ENCODE results near the gene IP6K3. TPM values are rescaled to one million over a fixed set of nuclear protein-coding genes. Genes with fewer than 3 reads are reported as not detected.

Gene IP6K3
- total and polyA plus RNA-seq, 2 donors (not counting 1 experiment from before 2014, with no cell fraction given), result not detected

DNA sequence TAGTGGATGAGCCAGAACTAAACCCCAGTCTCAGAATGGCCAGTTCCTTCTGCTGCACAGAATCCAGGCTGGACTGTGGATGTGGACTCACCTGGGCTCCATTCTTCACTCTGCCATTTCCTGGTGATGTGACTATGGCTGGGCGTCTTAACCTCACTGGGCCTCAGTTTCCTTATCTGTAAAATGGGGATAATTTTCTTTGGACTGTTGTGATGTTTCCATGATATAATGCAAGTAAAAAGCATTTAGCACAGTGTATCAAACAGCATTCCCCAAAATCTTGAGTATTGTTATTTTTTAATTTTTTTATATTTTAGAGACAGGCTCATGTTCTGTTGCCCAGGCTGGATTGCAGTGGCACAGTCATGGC lies 5.9 kb upstream of the IP6K3 start:
- H3K9me3 ChIP-seq (ENCODE audit: control extremely low read depth in 1 of 3, control insufficient read depth in 2 of 3, insufficient read depth in 1 of 3, low read length in 2 of 3), result no peaks in the 10 kb centered on the region
- POLR2A ChIA-PET, result no interaction called here
- no CpG with 5 or more reads among the region's 1 CpG for WGBS (ENCODE audit: insufficient coverage)
- no peak for DNase-seq
- no peak for ATAC-seq (ENCODE audit: low read depth)
- no peak overlapping the region for H3K9ac ChIP-seq (ENCODE audit: low read length)
- no peaks in the 10 kb centered on the region for H4K20me1 ChIP-seq (ENCODE audit: control insufficient read depth, insufficient read depth, low read length, poor library complexity, severe bottlenecking)
- no peak overlapping the region for H3K4me3 Mint-ChIP-seq
- H3K4me1 ChIP-seq (ENCODE audit: control insufficient read depth in 2 of 2, insufficient read depth in 2 of 2, low read length in 2 of 2), result peaks cover 0 to 3% of the 10 kb centered on the region in 2 donors
- no peak overlapping the region for H2AFZ ChIP-seq (ENCODE audit: insufficient read depth, low read depth, low read length, poor library complexity, severe bottlenecking)
- peaks cover 0 to 7% (median 2%) of the 10 kb centered on the region in 4 experiments for H3K27me3 ChIP-seq (replicated peaks in 1 of 4; ENCODE audit: control extremely low read depth in 1 of 4, control insufficient read depth in 3 of 4, insufficient read depth in 4 of 4, low read length in 3 of 4)
- H3K4me2 ChIP-seq (replicated peaks; ENCODE audit: low read depth, low read length, poor library complexity, severe bottlenecking), result no peak overlapping the region
- H3K27ac ChIP-seq (ENCODE audit: low read length in 2 of 2), result no peak overlapping the region
- H3K4me1 Mint-ChIP-seq, result peaks cover 2% of the 10 kb centered on the region
- H3K27me3 Mint-ChIP-seq, result peaks cover 30% of the 10 kb centered on the region
- H3K27ac Mint-ChIP-seq, result no peak overlapping the region
- CTCF ChIA-PET, result no interaction called here
- intact Hi-C loops (cut with micrococcal nuclease), result no loop called here
- TF ChIP-seq EZH2 (IDR thresholded peaks at IDR 0.05; ENCODE audit: borderline replicate concordance, insufficient read depth, low read depth, low read length, poor library complexity, severe bottlenecking), result no peak
- TF ChIP-seq, protein P1, sequence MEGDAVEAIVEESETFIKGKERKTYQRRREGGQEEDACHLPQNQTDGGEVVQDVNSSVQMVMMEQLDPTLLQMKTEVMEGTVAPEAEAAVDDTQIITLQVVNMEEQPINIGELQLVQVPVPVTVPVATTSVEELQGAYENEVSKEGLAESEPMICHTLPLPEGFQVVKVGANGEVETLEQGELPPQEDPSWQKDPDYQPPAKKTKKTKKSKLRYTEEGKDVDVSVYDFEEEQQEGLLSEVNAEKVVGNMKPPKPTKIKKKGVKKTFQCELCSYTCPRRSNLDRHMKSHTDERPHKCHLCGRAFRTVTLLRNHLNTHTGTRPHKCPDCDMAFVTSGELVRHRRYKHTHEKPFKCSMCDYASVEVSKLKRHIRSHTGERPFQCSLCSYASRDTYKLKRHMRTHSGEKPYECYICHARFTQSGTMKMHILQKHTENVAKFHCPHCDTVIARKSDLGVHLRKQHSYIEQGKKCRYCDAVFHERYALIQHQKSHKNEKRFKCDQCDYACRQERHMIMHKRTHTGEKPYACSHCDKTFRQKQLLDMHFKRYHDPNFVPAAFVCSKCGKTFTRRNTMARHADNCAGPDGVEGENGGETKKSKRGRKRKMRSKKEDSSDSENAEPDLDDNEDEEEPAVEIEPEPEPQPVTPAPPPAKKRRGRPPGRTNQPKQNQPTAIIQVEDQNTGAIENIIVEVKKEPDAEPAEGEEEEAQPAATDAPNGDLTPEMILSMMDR (IDR thresholded peaks at IDR 0.05), result no peak
- no peaks in the 10 kb centered on the region for H3K79me2 ChIP-seq (ENCODE audit: control insufficient read depth, insufficient read depth, low read length)
- no peaks in the 10 kb centered on the region for H3K9me3 Mint-ChIP-seq (ENCODE audit: insufficient read depth)
- no peaks in the 10 kb centered on the region for H3K36me3 ChIP-seq (replicated peaks in 1 of 2; ENCODE audit: control extremely low read depth in 1 of 2, control insufficient read depth in 1 of 2, extremely low read depth in 1 of 2, insufficient read depth in 2 of 2, low read length in 1 of 2)
- H3K4me3 ChIP-seq (ENCODE audit: control extremely low read depth in 1 of 5, extremely low read depth in 1 of 5, insufficient read depth in 1 of 5, low read depth in 2 of 5, low read length in 4 of 5), result no peak overlapping the region

DNA sequence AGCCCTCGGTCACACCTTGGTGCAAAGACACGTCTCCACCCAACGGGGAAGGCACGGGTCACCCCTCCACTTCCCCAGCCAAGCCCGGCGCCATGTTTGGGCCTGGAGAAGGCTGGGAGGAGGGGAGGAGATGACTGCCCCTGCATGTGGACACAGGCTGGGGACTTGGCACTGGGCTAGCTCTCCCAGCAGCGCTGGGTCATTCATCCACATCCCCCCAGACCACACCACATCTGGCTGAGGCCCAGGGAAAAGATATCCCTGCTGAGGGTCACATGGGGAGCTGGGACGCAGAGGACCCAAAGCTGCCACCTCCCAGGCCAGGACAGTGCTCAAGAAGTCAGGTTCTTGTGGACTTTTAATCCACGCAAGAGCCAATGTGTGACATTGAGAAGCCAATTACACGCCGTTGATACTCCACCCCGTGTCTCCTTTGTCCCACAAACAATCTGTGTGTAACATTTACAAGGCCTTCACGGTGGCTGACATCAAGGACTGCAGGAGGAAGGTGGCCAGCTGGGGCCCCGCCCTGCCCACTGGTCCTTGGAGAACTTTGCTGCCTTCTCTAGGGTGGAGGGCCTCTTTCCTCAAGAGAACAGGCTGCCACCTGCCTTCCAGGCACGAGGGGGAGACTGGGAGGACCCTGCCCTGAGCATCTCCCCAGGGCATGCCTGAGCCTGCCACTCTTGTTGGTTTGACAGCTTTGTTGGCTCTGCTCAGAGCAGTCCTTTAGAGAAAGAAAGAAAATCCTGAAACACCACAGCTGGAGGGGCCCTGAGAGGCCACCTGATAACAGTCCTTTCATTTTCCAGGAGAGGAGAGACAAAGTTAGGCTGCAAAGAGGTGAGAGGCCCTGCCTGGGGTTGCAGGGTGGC lies 5.3 kb upstream of the IP6K3 start:
- H2AFZ ChIP-seq (ENCODE audit: insufficient read depth, low read depth, low read length, poor library complexity, severe bottlenecking), result no peak overlapping the region
- H3K27ac ChIP-seq (ENCODE audit: low read length in 2 of 2), result no peak overlapping the region
- no peak overlapping the region for H3K4me2 ChIP-seq (replicated peaks; ENCODE audit: low read depth, low read length, poor library complexity, severe bottlenecking)
- H3K9ac ChIP-seq (ENCODE audit: low read length), result no peak overlapping the region
- no peak overlapping the region for H3K4me3 ChIP-seq (ENCODE audit: control extremely low read depth in 1 of 5, extremely low read depth in 1 of 5, insufficient read depth in 1 of 5, low read depth in 2 of 5, low read length in 4 of 5)
- H4K20me1 ChIP-seq (ENCODE audit: control insufficient read depth, insufficient read depth, low read length, poor library complexity, severe bottlenecking), result no peaks in the 10 kb centered on the region
- ChIA-PET CTCF (no interaction called here), POLR2A (no interaction called here)
- no peak for DNase-seq
- Mint-ChIP-seq H3K4me3 (no peak overlapping the region), H3K27me3 (peaks cover 30% of the 10 kb centered on the region), H3K27ac (no peak overlapping the region), H3K9me3 (ENCODE audit: insufficient read depth) (no peaks in the 10 kb centered on the region), H3K4me1 (peaks cover 2% of the 10 kb centered on the region)
- peaks cover 0 to 7% (median 3%) of the 10 kb centered on the region in 4 experiments for H3K27me3 ChIP-seq (replicated peaks in 1 of 4; ENCODE audit: control extremely low read depth in 1 of 4, control insufficient read depth in 3 of 4, insufficient read depth in 4 of 4, low read length in 3 of 4)
- TF ChIP-seq, protein P1 (IDR thresholded peaks at IDR 0.05), result no peak
- no peak for TF ChIP-seq EZH2 (IDR thresholded peaks at IDR 0.05; ENCODE audit: borderline replicate concordance, insufficient read depth, low read depth, low read length, poor library complexity, severe bottlenecking)
- intact Hi-C loops (cut with micrococcal nuclease), result no loop called here
- no peaks in the 10 kb centered on the region for H3K79me2 ChIP-seq (ENCODE audit: control insufficient read depth, insufficient read depth, low read length)
- H3K4me1 ChIP-seq (ENCODE audit: control insufficient read depth in 2 of 2, insufficient read depth in 2 of 2, low read length in 2 of 2), result peaks cover 0 to 3% of the 10 kb centered on the region in 2 donors
- WGBS (ENCODE audit: insufficient coverage), result 65% methylated on average over 9 of the region's 15 CpGs
- no peak for ATAC-seq (ENCODE audit: low read depth)
- H3K36me3 ChIP-seq (replicated peaks in 1 of 2; ENCODE audit: control extremely low read depth in 1 of 2, control insufficient read depth in 1 of 2, extremely low read depth in 1 of 2, insufficient read depth in 2 of 2, low read length in 1 of 2), result no peaks in the 10 kb centered on the region
- no peaks in the 10 kb centered on the region for H3K9me3 ChIP-seq (ENCODE audit: control extremely low read depth in 1 of 3, control insufficient read depth in 2 of 3, insufficient read depth in 1 of 3, low read length in 2 of 3)
